ENCODE measurements around the gene ITGBL1. TPM values are rescaled to one million over a fixed set of nuclear protein-coding genes. Genes with fewer than 3 reads are reported as not detected.

Gene ITGBL1
- total and polyA plus RNA-seq, 2 of the 13 experiments (the other 11 are each of a cell fraction or from before 2014, with no cell fraction given) = 0.02 TPM; not detected in 1

- H4K20me1 ChIP-seq (ENCODE audit: insufficient read depth, low read length) = no peaks in the 10 kb centered on the region
- H3K4me3 ChIP-seq (replicated peaks in 1 of 3; ENCODE audit: insufficient read depth in 1 of 3, low read depth in 2 of 3, low read length in 3 of 3) = no peak overlapping the region
- no peak overlapping the region for H3K9ac ChIP-seq (ENCODE audit: insufficient read depth, low read depth, low read length)
- no peaks in the 10 kb centered on the region for H3K79me2 ChIP-seq (ENCODE audit: insufficient read depth, low read length)
- no peaks in the 10 kb centered on the region for H3K4me1 ChIP-seq (ENCODE audit: insufficient read depth, low read length)
- DNase-seq (ENCODE audit: low spot score) (no peak), FAIRE-seq (no peak), ATAC-seq (no peak)
- intact Hi-C loops (cut with micrococcal nuclease; ENCODE audit: unreplicated experiment) = no loop called here
- H3K36me3 ChIP-seq (replicated peaks in 1 of 2; ENCODE audit: control insufficient read depth in 1 of 2, insufficient read depth in 2 of 2, low read length in 2 of 2) = no peaks in the 10 kb centered on the region
- H3K9me3 ChIP-seq (ENCODE audit: low read length) = no peaks in the 10 kb centered on the region
- POLR2A ChIA-PET = no interaction called here
- CTCF ChIA-PET (ENCODE audit: low intra/inter-chr PET ratio, low total read pairs) = no interaction called here
- no peak overlapping the region for H2AFZ ChIP-seq (ENCODE audit: low read length)
- H3K27ac ChIP-seq (ENCODE audit: extremely low read length, insufficient read depth, low read length) = no peak overlapping the region
- in situ Hi-C loops (cut with HindIII; ENCODE audit: extremely low pct_ligation_motif_present, low pct_unique_long_range_greater_than_20kb) = no loop called here
- H3K27me3 ChIP-seq (ENCODE audit: control insufficient read depth in 1 of 2, insufficient read depth in 2 of 2, low read length in 2 of 2) = no peaks in the 10 kb centered on the region
- no peak overlapping the region for H3K4me2 ChIP-seq (ENCODE audit: low read depth, low read length)
- no TSS peak for BruUV-seq (replicated peaks)
- TF ChIP-seq ATF5 (CRISPR knock-in tag; IDR thresholded peaks at IDR 0.05; ENCODE audit: low read depth) (no peak), SMARCC2 (IDR thresholded peaks at IDR 0.05) (no peak), FOXJ3 (CRISPR knock-in tag; IDR thresholded peaks at IDR 0.05; ENCODE audit: borderline replicate concordance) (no peak), SOX5 (CRISPR knock-in tag; IDR thresholded peaks at IDR 0.05; ENCODE audit: borderline replicate concordance) (no peak), ZNF792 (CRISPR knock-in tag; IDR thresholded peaks at IDR 0.05) (no peak), CEBPB (IDR thresholded peaks at IDR 0.05; ENCODE audit: borderline replicate concordance, low read depth, low read length) (no peak), MNT (IDR thresholded peaks at IDR 0.05) (no peak), ZNF629 (CRISPR knock-in tag; conservative IDR thresholded peaks at IDR 0.05) (no peak), RFXANK (CRISPR knock-in tag; IDR thresholded peaks at IDR 0.05) (no peak), GLMP (CRISPR knock-in tag; IDR thresholded peaks at IDR 0.05; ENCODE audit: borderline replicate concordance) (no peak), MBNL3 (CRISPR knock-in tag; conservative IDR thresholded peaks at IDR 0.05) (no peak), POLR2A (IDR thresholded peaks at IDR 0.05; ENCODE audit: insufficient read depth in 1 of 2, low read depth in 2 of 2, low read length in 2 of 2) (no peak), HOXA9 (CRISPR knock-in tag; IDR thresholded peaks at IDR 0.05; ENCODE audit: borderline replicate concordance) (no peak), ZIK1 (CRISPR knock-in tag; IDR thresholded peaks at IDR 0.05; ENCODE audit: borderline replicate concordance, low read depth) (no peak)
Observed at GRCh38 chr13:101527130-101527529, 74.7 kb downstream of the ITGBL1 start.

Measured in HepG2 (cell line).